Testis (tissue), 2 donors: Measurements from ENCODE around the gene AP2B1.

Experiments
- POLR2A ChIP-seq: fragments of 450-650 bp; IDR thresholded peaks from one replicate; pipeline ENCODE4 v1.6.1; 2017; ENCODE audit warnings: antibody characterized with exemption, mild to moderate bottlenecking, moderate library complexity
- TF ChIP-seq, protein P1 (sequence below), 3 experiments: fragments of 450-650 bp in 2 of 3; fragments of 200-600 bp in 1 of 3; sonication (generic) in 1 of 3; IDR thresholded peaks; one replicate each; pipeline ENCODE4 v1.5.1; 2016 to 2019; ENCODE audit warnings: antibody characterized with exemption in 3 of 3, mild to moderate bottlenecking in 2 of 3, moderate library complexity in 1 of 3

DNA sequence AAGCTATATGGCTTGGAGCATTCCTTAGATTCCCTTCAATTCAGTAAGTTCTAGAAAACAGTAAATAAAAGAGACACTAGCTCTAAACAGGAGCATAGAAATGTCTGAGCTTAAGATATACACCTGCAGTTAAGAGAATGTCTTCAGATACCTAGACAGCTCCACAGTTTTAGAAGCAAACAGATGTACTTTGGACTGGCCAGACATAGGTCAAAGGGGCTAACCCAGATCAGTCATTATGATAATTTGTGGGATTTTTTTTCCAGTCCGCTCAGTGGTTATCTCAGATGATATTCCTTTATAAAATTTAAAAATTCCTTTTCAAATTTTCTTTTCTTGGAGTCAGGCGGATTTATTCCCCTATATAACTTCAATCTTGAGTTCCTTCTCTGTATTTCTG is 78.5 kb downstream of the AP2B1 start:
- TF ChIP-seq, protein P1, sequence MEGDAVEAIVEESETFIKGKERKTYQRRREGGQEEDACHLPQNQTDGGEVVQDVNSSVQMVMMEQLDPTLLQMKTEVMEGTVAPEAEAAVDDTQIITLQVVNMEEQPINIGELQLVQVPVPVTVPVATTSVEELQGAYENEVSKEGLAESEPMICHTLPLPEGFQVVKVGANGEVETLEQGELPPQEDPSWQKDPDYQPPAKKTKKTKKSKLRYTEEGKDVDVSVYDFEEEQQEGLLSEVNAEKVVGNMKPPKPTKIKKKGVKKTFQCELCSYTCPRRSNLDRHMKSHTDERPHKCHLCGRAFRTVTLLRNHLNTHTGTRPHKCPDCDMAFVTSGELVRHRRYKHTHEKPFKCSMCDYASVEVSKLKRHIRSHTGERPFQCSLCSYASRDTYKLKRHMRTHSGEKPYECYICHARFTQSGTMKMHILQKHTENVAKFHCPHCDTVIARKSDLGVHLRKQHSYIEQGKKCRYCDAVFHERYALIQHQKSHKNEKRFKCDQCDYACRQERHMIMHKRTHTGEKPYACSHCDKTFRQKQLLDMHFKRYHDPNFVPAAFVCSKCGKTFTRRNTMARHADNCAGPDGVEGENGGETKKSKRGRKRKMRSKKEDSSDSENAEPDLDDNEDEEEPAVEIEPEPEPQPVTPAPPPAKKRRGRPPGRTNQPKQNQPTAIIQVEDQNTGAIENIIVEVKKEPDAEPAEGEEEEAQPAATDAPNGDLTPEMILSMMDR (IDR thresholded peaks at IDR 0.05), result no peak
- TF ChIP-seq POLR2A, result no peak
